ENCODE data around the gene STEAP1B. TPM values are rescaled to one million over a fixed set of nuclear protein-coding genes. Genes with fewer than 3 reads are reported as not detected.
"Not testable (repeated sequence)": the region's sequence is repeated elsewhere in the genome, so short reads cannot be mapped to it uniquely, and the experiment has no call there.

STEAP1B gene
- polyA plus RNA-seq, 1 of the 3 experiments (the other 2 are of a cell fraction) = 14.7 TPM

DNA sequence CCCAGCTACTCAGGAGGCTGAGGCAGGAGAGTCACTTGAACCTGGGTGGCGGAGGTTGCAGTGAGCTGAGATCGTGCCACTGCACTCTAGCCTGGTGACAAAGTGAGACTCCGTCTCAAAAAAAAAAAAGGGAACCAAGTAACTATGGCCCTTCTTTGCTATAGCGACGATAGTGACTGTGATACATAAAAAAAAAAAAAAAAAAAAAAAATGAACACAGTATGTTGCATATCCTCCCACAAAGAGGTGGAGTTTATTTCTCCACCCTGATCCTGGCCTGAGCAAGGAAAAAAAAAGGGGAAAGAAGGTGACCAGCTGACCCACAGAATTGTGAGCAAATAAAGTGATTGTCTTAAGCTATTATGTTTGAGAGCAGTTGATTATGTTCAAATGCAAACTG lies 42.3 kb upstream of the STEAP1B start (continued):
- TF ChIP-seq, protein P1, sequence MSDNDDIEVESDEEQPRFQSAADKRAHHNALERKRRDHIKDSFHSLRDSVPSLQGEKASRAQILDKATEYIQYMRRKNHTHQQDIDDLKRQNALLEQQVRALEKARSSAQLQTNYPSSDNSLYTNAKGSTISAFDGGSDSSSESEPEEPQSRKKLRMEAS (IDR thresholded peaks at IDR 0.05; ENCODE audit: low read depth) = no peak
- TF ChIP-seq SIN3A (IDR thresholded peaks at IDR 0.05; ENCODE audit: borderline replicate concordance, low read depth, low read length) (no peak), RFX5 (IDR thresholded peaks at IDR 0.05; ENCODE audit: low read length) (no peak), FOXM1 (IDR thresholded peaks at IDR 0.05; ENCODE audit: low read depth) (no peak), NFIC (IDR thresholded peaks at IDR 0.05; ENCODE audit: borderline replicate concordance) (no peak), FOXJ3 (CRISPR knock-in tag; IDR thresholded peaks at IDR 0.05) (no peak), ELF1 (IDR thresholded peaks at IDR 0.05) (no peak)

DNA sequence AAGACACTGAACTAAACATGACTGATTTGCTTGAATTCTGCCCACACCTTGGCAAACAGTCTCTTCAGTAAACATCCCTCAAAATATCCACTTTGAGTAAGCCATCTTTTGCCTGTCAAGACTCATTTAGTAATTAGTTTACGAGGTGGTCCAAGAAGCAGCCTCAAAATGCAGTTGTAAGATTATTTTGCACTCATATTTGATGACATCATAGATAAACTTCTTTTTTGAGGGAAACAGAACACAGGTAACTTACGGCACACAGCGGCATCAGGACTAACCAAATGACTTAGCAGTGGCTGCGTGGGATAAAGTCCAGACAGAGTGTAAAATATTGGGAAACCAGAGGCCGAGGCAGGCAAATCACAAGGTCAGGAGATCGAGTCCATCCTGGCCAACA lies 41.8 kb upstream of the STEAP1B start:
- Histone ChIP-seq H3K4me1 (ENCODE audit: control insufficient read depth in 1 of 2, insufficient read depth in 2 of 2, low read depth in 1 of 2, low read length in 1 of 2) (no peaks in the 10 kb centered on the region), H3K27me3 (ENCODE audit: insufficient read depth) (peaks cover 62% of the 10 kb centered on the region), H3K36me3 (replicated peaks in 1 of 2; ENCODE audit: control insufficient read depth in 1 of 2, insufficient read depth in 2 of 2, low read length in 1 of 2) (no peaks in the 10 kb centered on the region), H3K9me2 (no peaks in the 10 kb centered on the region), H3K27ac (ENCODE audit: low read depth in 2 of 2, low read length in 1 of 2) (no peak overlapping the region), H2AFZ (ENCODE audit: low read depth) (no peak overlapping the region), H3F3A (replicated peaks; ENCODE audit: insufficient read depth) (no peaks in the 10 kb centered on the region), H3K4me2 (no peak overlapping the region), H3K9ac (no peak overlapping the region), H3K9me3 (no peaks in the 10 kb centered on the region), H4K20me1 (ENCODE audit: insufficient read depth) (no peaks in the 10 kb centered on the region), H3K79me2 (ENCODE audit: insufficient read depth) (no peaks in the 10 kb centered on the region), H3K4me3 (ENCODE audit: low read depth in 2 of 2, low read length in 1 of 2) (no peak overlapping the region)
- CTCF ChIA-PET = interaction anchor here (1.1 to 3.5 kb wide), 3 partner anchors 18 to 514 kb away, joined by 3 to 25 read pairs (median 4); no protein-coding TSS in a partner anchor
- DNase-seq = no peak
- 5% methylated on average over 6 of the region's 6 CpGs for WGBS (ENCODE audit: low lambda C conversion rate)
- TF ChIP-seq FOXM1 (IDR thresholded peaks at IDR 0.05; ENCODE audit: low read depth) (no peak), NRF1 (IDR thresholded peaks at IDR 0.05; ENCODE audit: low read depth, low read length) (no peak), RCOR1 (IDR thresholded peaks at IDR 0.05; ENCODE audit: low read length) (no peak), RXRA (IDR thresholded peaks at IDR 0.05; ENCODE audit: borderline replicate concordance, low read depth) (no peak), FOXJ3 (CRISPR knock-in tag; IDR thresholded peaks at IDR 0.05) (no peak), SIN3A (IDR thresholded peaks at IDR 0.05; ENCODE audit: borderline replicate concordance, low read depth, low read length) (no peak), MXI1 (IDR thresholded peaks at IDR 0.05; ENCODE audit: low read depth, low read length) (no peak), FOSL2 (IDR thresholded peaks at IDR 0.05; ENCODE audit: borderline replicate concordance, low read depth) (no peak), TEAD4 (IDR thresholded peaks at IDR 0.05; ENCODE audit: borderline replicate concordance, insufficient read depth) (no peak), JUND (IDR thresholded peaks at IDR 0.05) (no peak), ELF1 (IDR thresholded peaks at IDR 0.05) (no peak), EZH2phosphoT487 (IDR thresholded peaks at IDR 0.05; ENCODE audit: borderline replicate concordance, low read depth) (no peak)
- TF ChIP-seq, protein P2, sequence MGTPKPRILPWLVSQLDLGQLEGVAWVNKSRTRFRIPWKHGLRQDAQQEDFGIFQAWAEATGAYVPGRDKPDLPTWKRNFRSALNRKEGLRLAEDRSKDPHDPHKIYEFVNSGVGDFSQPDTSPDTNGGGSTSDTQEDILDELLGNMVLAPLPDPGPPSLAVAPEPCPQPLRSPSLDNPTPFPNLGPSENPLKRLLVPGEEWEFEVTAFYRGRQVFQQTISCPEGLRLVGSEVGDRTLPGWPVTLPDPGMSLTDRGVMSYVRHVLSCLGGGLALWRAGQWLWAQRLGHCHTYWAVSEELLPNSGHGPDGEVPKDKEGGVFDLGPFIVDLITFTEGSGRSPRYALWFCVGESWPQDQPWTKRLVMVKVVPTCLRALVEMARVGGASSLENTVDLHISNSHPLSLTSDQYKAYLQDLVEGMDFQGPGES (IDR thresholded peaks at IDR 0.05; ENCODE audit: low read depth, low read length) = no peak
- POLR2A ChIA-PET = no interaction called here

DNA sequence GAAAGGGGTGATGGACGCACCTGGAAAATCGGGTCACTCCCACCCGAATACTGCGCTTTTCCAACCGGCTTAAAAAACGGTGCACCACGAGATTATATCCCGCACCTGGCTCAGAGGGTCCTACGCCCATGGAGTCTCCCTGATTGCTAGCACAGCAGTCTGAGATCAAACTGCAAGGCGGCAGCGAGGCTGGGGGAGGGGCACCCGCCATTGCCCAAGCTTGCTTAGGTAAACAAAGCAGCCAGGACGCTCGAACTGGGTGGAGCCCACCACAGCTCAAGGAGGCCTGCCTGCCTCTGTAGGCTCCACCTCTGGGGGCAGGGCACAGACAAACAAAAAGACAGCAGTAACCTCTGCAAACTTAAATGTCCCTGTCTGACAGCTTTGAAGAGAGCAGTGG lies 28.5 kb upstream of the STEAP1B start:
- no CpG with 5 or more reads among the region's 14 CpGs for WGBS (ENCODE audit: low lambda C conversion rate)
- H3K27ac ChIP-seq (ENCODE audit: low read depth in 2 of 2, low read length in 1 of 2); H3K4me3 ChIP-seq (ENCODE audit: low read depth in 2 of 2, low read length in 1 of 2); H4K20me1 ChIP-seq (ENCODE audit: insufficient read depth); POLR2A ChIA-PET; H3K4me1 ChIP-seq (ENCODE audit: control insufficient read depth in 1 of 2, insufficient read depth in 2 of 2, low read depth in 1 of 2, low read length in 1 of 2); H3K4me2 ChIP-seq; H3K9me3 ChIP-seq; DNase-seq; H3F3A ChIP-seq (replicated peaks; ENCODE audit: insufficient read depth); H3K36me3 ChIP-seq (replicated peaks in 1 of 2; ENCODE audit: control insufficient read depth in 1 of 2, insufficient read depth in 2 of 2, low read length in 1 of 2); H3K9ac ChIP-seq; CTCF ChIA-PET; H2AFZ ChIP-seq (ENCODE audit: low read depth); H3K79me2 ChIP-seq (ENCODE audit: insufficient read depth); H3K9me2 ChIP-seq: not testable (repeated sequence)
- peaks cover 13% of the 10 kb centered on the region; the same call in 1 of the 2 replicates for H3K27me3 ChIP-seq (ENCODE audit: insufficient read depth)

DNA sequence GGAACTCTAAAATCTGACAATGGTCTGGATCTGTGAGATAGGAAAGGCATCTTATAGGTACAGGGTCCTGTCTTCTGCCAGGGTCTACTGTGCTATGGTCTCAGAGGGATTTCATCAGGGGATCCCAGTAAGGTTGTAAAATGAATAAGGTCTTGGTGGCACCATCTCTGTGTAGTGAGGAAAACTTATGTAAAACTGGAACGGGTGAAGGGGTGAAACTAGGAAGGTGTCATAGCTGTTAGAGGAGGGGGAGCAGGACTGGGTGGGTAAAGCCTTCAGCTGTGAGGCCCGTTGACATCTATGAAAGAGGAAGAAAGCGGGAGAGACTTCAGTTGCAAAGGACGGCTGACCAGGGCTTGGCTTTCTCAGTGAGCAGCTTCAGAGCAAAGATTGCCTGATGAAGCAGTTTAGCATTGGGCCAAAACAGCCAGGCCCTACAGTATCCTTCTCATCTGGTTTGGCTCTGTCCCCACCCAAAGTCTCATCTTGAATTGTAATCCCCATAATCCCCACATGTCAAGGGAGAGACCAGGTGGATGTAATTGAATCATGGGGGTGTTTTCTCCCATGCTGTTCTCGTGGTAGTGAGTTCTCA lies 24.5 kb upstream of the STEAP1B start:
- Histone ChIP-seq H3K4me2 (0 out of 2 replicates have a peak overlapping the region, but pooled peaks have one; percentile 11), H3K27me3 (ENCODE audit: insufficient read depth) (peaks cover 41% of the 10 kb centered on the region)
- CTCF ChIA-PET = interaction anchor here (0.6 to 1.7 kb wide), 4 partner anchors 23 to 547 kb away, joined by 3 to 4 read pairs (median 3); no protein-coding TSS in a partner anchor
- WGBS (ENCODE audit: low lambda C conversion rate) = 17% methylated on average over 5 of the region's 5 CpGs
- H3K4me3 ChIP-seq (ENCODE audit: low read depth in 2 of 2, low read length in 1 of 2); DNase-seq; H3K9me2 ChIP-seq; POLR2A ChIA-PET; H3K9ac ChIP-seq; H2AFZ ChIP-seq (ENCODE audit: low read depth); H3F3A ChIP-seq (replicated peaks; ENCODE audit: insufficient read depth); H3K36me3 ChIP-seq (replicated peaks in 1 of 2; ENCODE audit: control insufficient read depth in 1 of 2, insufficient read depth in 2 of 2, low read length in 1 of 2); H3K9me3 ChIP-seq; H3K4me1 ChIP-seq (ENCODE audit: control insufficient read depth in 1 of 2, insufficient read depth in 2 of 2, low read depth in 1 of 2, low read length in 1 of 2); H3K27ac ChIP-seq (ENCODE audit: low read depth in 2 of 2, low read length in 1 of 2); H4K20me1 ChIP-seq (ENCODE audit: insufficient read depth); H3K79me2 ChIP-seq (ENCODE audit: insufficient read depth): not testable (repeated sequence)
